Measurements from ENCODE around the gene TRHDE. TPM values are rescaled to one million over a fixed set of nuclear protein-coding genes. Genes with fewer than 3 reads are reported as not detected.
"Not testable (repeated sequence)": the region's sequence is repeated elsewhere in the genome, so short reads cannot be mapped to it uniquely, and the experiment has no call there.

TRHDE gene
- total RNA-seq, 6 experiments from 2014 or later = 65.7 to 106 (median 93.3) TPM

- Mint-ChIP-seq H3K27me3 (ENCODE audit: insufficient read depth) (no peaks in the 10 kb centered on the region), H3K4me1 (ENCODE audit: low read depth) (peaks cover 17% of the 10 kb centered on the region), H3K27ac (no peak overlapping the region), H3K9me3 (no peaks in the 10 kb centered on the region), H3K4me3 (no peak overlapping the region), H3K36me3 (ENCODE audit: low read depth) (peaks cover 29% of the 10 kb centered on the region)
- TF ChIP-seq CTCF (IDR thresholded peaks at IDR 0.05) = no peak
- DNase-seq = no peak
These were observed 230.4 kb downstream of the TRHDE start for GRCh38 chr12:72502546-72502945.

- DNase-seq = no peak
- no peak overlapping the region for H3K27ac Mint-ChIP-seq
- H3K9me3 Mint-ChIP-seq = no peaks in the 10 kb centered on the region
- H3K4me3 Mint-ChIP-seq = no peak overlapping the region
- H3K36me3 Mint-ChIP-seq (ENCODE audit: low read depth) = peaks cover 30% of the 10 kb centered on the region
- TF ChIP-seq CTCF (IDR thresholded peaks at IDR 0.05) = no peak
- no peaks in the 10 kb centered on the region for H3K27me3 Mint-ChIP-seq (ENCODE audit: insufficient read depth)
- H3K4me1 Mint-ChIP-seq (ENCODE audit: low read depth) = no peaks in the 10 kb centered on the region
These were observed 233.1 kb downstream of the TRHDE start for GRCh38 chr12:72505227-72505626.

GRCh38 chr12:72509891-72510290, 237.7 kb downstream of the TRHDE start:
- no peaks in the 10 kb centered on the region for H3K9me3 Mint-ChIP-seq
- TF ChIP-seq CTCF (IDR thresholded peaks at IDR 0.05) = no peak
- no peak overlapping the region for H3K4me3 Mint-ChIP-seq
- peaks cover 11% of the 10 kb centered on the region for H3K4me1 Mint-ChIP-seq (ENCODE audit: low read depth)
- H3K27ac Mint-ChIP-seq = no peak overlapping the region
- peaks cover 37% of the 10 kb centered on the region for H3K36me3 Mint-ChIP-seq (ENCODE audit: low read depth)
- H3K27me3 Mint-ChIP-seq (ENCODE audit: insufficient read depth) = no peaks in the 10 kb centered on the region
- no peak for DNase-seq

- Mint-ChIP-seq H3K9me3 (no peaks in the 10 kb centered on the region), H3K4me3 (no peak overlapping the region), H3K27me3 (ENCODE audit: insufficient read depth) (no peaks in the 10 kb centered on the region), H3K27ac (no peak overlapping the region), H3K4me1 (ENCODE audit: low read depth) (peaks cover 11% of the 10 kb centered on the region), H3K36me3 (ENCODE audit: low read depth) (peaks cover 34% of the 10 kb centered on the region)
- no peak for TF ChIP-seq CTCF (IDR thresholded peaks at IDR 0.05)
- DNase-seq = no peak
These were observed 238.6 kb downstream of the TRHDE start for GRCh38 chr12:72510772-72511171.

- peaks cover 27% of the 10 kb centered on the region for H3K36me3 Mint-ChIP-seq (ENCODE audit: low read depth)
- H3K4me3 Mint-ChIP-seq = peak overlapping the region; percentile 83; the same call in 1 of the 2 replicates
- H3K27ac Mint-ChIP-seq = peak overlapping the region; percentile 48; the same call in 1 of the 2 replicates
- no peak for TF ChIP-seq CTCF (IDR thresholded peaks at IDR 0.05)
- no peaks in the 10 kb centered on the region for H3K27me3 Mint-ChIP-seq (ENCODE audit: insufficient read depth)
- DNase-seq = no peak
- H3K4me1 Mint-ChIP-seq (ENCODE audit: low read depth) = peaks cover 11% of the 10 kb centered on the region
- H3K9me3 Mint-ChIP-seq = no peaks in the 10 kb centered on the region
These were observed 239.3 kb downstream of the TRHDE start for GRCh38 chr12:72511498-72511897.

GRCh38 chr12:72511906-72512305, 239.7 kb downstream of the TRHDE start:
- Mint-ChIP-seq H3K4me1 (ENCODE audit: low read depth) (peaks cover 11% of the 10 kb centered on the region), H3K27me3 (ENCODE audit: insufficient read depth) (no peaks in the 10 kb centered on the region), H3K9me3 (no peaks in the 10 kb centered on the region), H3K27ac (peak overlapping the region; percentile 48; the same call in 1 of the 2 replicates), H3K36me3 (ENCODE audit: low read depth) (peaks cover 23% of the 10 kb centered on the region), H3K4me3 (peak overlapping the region; percentile 83; the same call in 1 of the 2 replicates)
- TF ChIP-seq CTCF (IDR thresholded peaks at IDR 0.05) = no peak
- DNase-seq = peak; percentile 17

- not testable (repeated sequence) for H3K36me3 Mint-ChIP-seq (ENCODE audit: low read depth); H3K4me3 Mint-ChIP-seq; H3K27ac Mint-ChIP-seq; H3K27me3 Mint-ChIP-seq (ENCODE audit: insufficient read depth); DNase-seq; H3K9me3 Mint-ChIP-seq
- peaks cover 15% of the 10 kb centered on the region for H3K4me1 Mint-ChIP-seq (ENCODE audit: low read depth)
These were observed 248.0 kb downstream of the TRHDE start for GRCh38 chr12:72520044-72520678.
